GM20000 (cell line): ENCODE measurements around the gene SGCD.

Source experiments
- DNase-seq: peaks from one replicate; pipeline ENCODE4 v3.0.0; 2012; ENCODE audit warnings: low spot score
- TF ChIP-seq, protein P1 (sequence below): IDR thresholded peaks from 2 replicates; pipeline ENCODE4 v1.5.1; 2012; ENCODE audit warnings: mild to moderate bottlenecking, control low read depth; ENCODE audit errors: extremely low read depth, missing control alignments

Gene SGCD

DNA sequence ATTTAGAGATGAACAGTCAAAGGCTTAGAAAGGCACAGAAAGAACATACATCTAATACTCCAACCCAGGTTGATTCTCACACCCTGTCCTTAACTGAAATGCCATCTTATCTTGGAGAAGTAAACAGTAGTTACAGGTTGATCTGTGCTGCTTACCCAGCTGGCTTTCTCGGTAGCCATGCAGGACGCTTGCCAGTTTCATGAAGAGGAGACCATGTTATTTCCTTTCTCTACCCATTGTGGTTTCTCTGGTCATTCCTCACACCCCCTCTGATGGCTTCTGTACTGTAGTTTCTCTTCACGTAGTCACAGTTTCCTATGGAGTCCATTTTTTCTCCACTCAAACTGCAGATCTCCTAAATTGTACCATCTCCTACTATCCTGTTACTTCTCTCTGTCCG, 206.0 kb downstream of the SGCD start:
- DNase-seq: no peak
- TF ChIP-seq, protein P1, sequence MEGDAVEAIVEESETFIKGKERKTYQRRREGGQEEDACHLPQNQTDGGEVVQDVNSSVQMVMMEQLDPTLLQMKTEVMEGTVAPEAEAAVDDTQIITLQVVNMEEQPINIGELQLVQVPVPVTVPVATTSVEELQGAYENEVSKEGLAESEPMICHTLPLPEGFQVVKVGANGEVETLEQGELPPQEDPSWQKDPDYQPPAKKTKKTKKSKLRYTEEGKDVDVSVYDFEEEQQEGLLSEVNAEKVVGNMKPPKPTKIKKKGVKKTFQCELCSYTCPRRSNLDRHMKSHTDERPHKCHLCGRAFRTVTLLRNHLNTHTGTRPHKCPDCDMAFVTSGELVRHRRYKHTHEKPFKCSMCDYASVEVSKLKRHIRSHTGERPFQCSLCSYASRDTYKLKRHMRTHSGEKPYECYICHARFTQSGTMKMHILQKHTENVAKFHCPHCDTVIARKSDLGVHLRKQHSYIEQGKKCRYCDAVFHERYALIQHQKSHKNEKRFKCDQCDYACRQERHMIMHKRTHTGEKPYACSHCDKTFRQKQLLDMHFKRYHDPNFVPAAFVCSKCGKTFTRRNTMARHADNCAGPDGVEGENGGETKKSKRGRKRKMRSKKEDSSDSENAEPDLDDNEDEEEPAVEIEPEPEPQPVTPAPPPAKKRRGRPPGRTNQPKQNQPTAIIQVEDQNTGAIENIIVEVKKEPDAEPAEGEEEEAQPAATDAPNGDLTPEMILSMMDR: no peak

DNA sequence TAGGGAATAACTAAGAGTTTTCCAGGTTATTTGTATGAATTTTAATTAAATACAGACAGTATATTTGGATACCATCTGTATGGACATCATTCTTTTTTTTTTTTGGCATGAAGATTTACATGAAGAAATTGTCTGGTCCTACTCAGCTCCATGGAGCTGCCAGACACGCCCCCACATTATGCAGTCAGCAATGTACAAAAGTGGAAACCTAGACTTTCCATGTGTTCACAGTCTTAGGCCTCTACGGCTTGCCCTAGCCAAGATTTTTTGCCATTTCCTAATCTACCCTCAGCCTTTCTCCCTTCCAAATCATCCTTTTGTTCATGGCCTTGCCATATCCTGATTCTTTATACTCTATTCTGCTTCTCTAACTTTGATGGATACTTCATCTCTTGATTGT, 207.1 kb downstream of the SGCD start:
- DNase-seq: no peak
- TF ChIP-seq, protein P1: no peak

DNA sequence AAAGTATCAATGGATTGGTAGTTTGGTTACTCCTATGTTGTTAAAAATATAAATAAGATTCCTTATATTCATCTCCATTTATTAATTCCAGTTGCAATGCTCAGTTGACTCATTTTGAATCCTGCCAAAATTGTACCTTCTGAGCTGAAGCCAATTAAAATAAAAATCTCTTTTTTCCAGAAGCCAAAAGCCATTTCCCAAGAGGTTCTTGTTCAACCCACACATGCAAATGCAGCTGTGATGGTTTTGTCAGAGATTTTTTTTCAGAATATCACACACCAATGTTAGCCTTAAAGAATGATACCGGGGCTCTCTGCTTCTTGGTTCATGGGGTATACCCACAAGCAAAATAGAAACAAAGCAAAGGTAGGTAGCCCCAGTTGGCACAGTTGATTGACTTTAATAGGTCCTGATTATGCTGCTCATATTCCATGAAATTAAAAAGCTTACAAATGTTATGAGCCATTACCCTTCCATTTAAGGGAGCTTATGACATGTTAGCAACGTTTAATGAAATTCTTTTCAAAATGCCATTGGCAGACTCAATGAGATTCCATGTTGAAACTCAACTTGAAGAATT, 208.0 kb downstream of the SGCD start:
- TF ChIP-seq, protein P1: no peak

DNA sequence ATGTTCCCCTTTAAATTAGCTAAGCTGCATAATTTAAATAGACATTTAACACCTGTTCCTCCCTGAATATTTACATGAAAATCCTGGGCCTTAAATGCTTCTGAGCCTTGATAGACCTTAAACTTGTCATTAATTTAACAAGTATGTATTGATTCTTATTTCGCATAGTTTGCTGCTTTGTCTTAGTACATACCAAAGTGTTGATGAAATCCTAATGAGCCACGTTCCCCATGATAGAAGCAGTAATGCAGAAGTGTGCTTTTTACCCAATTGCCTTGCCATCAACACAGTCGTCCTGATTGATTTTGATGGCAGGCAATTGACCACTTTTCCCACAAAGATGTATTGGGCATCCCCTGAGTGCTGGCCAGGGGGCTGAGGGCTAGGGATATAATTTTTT, 213.5 kb downstream of the SGCD start:
- no peak for DNase-seq
- TF ChIP-seq, protein P1: no peak

More for the DNA sequence above, 208.0 kb downstream of the SGCD start:
- no peak for DNase-seq

DNA sequence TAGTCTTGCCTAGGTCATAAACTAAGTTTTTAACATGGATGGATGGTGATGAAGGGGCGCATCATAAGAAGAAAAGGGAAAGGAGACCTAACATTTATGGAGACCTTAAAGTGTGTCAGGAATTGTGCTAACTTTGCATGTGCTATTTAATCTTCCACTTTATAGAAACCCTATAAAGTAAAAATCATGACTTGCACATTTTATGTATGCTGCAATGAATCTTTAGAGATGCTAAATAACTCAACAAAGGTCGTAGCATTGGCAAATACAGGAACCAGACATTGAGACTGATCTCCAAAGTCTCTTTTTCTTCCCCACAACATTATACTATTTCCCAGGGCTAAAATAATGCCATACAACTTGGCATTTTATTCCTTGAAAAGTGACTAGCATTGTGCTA, 214.6 kb downstream of the SGCD start:
- DNase-seq: no peak
- TF ChIP-seq, protein P1: no peak

DNA sequence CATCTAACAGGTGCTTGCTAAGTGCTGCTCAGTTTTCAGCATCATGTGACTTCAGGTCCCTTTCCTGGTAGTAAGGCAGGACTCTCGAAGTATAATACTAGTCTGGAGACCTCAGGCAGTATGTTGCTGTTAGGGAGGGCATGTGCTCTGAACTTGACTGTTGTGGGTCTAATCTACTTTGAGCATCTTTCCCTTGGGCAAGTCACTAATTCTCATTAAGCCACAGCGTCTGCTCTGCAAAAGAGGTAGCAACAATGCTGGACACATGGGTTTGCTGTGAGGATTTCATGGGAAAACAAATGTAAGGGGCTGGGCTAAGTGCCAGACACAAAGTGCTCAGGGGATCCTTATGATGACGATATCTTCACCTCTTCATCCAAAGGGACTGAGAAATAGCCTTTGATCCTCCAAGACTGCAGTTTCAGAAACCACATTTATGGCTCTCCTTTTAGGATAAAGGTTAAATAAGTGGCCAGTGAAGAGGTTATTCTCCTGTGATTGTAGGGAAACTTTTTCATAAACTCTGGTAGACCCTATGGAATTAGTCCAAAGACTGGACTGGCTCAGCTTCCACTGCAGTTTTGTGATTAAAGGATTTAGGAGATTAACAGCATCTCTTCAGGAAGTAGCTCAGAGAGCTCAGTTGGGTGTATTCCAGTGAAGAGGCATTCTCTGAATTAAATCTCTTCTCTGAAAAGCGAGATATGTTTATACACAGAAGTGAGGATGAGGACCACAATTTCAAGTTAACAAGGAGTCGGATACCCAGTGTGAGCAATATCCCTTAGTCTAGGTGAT, 216.6 kb downstream of the SGCD start:
- TF ChIP-seq, protein P1: no peak
- no peak for DNase-seq

DNA sequence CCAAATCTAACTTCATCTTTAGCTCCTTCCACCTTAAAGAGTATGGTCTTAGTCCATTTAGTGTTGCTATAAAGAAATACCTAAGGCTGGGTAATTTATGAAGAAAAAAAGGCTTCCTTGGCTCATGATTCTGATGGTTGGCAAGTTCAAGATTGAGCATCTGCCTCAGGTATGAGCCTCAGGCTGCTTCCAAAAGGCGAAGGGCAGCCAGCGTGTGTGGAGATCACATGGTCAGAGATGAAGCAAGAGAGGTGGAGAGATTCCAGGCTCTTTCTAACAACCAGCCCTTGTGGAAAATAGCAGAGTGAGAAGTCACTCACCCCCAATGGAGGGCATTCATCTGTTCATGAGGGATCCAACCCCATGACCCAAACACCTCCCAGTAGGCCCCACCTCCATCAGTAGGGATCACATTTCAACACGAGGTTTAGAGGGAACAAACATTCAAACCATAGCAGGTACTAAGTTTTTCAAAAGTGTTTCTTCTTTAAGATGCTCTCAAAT, 225.9 kb downstream of the SGCD start:
- TF ChIP-seq, protein P1: no peak
- DNase-seq: no peak
